ENCODE results near the gene TIMM44.

GRCh38 chr19:7917267-7918061 is 26.0 kb downstream of the TIMM44 start:
- TF ChIP-seq GATA2 (IDR thresholded peaks at IDR 0.05; ENCODE audit: low read depth, low read length) (no peak), GATA3 (IDR thresholded peaks at IDR 0.05; ENCODE audit: low read depth, low read length) (no peak)

Measured in SH-SY5Y (cell line).